Measurements from ENCODE around the gene PRSS36.

Gene PRSS36

DNA sequence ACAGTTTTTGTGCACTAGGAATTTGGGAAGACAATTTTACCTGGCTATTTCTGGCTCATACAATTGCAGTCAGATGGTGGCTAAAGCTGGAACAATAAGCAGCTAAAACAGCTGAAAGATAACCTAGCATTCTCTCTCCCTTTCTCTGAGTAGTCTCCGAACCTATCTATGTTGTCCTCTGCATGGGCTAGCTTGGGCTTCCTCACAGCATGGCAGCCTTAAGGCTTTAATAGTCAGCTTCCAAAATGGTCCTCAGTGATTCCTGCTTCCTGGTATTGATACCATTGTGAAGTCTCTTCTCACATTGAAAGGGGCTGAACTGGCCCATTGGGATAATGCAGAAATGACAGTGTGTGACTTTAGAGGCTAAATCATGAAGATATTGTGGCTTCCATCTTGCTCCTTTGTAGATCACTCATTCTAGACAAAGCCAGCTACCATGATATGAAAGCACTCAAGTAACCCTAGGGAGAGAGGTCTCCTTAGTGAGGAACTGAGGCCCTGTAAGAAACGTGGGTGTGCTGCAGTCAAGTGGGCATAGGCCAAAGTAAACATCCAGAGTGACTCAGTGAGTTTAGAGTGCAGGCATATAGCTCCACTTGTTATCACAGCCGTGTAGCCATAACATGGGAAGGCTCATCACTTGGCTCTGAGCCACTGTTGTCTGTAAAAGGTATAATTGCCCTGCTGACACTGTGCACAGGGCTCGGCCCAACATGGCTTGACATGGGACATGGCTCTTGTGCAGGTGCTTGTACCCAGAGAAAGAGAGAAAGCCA, 49.8 kb downstream of the PRSS36 start:
- no peaks in the 10 kb centered on the region for H3K27me3 ChIP-seq
- H3K4me1 ChIP-seq, result no peaks in the 10 kb centered on the region
- H3K36me3 ChIP-seq, result no peaks in the 10 kb centered on the region
- TF ChIP-seq, protein P1, sequence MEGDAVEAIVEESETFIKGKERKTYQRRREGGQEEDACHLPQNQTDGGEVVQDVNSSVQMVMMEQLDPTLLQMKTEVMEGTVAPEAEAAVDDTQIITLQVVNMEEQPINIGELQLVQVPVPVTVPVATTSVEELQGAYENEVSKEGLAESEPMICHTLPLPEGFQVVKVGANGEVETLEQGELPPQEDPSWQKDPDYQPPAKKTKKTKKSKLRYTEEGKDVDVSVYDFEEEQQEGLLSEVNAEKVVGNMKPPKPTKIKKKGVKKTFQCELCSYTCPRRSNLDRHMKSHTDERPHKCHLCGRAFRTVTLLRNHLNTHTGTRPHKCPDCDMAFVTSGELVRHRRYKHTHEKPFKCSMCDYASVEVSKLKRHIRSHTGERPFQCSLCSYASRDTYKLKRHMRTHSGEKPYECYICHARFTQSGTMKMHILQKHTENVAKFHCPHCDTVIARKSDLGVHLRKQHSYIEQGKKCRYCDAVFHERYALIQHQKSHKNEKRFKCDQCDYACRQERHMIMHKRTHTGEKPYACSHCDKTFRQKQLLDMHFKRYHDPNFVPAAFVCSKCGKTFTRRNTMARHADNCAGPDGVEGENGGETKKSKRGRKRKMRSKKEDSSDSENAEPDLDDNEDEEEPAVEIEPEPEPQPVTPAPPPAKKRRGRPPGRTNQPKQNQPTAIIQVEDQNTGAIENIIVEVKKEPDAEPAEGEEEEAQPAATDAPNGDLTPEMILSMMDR (IDR thresholded peaks at IDR 0.05; ENCODE audit: low read depth, low read length), result no peak; the same call in 1 of the 2 replicates
- no peaks in the 10 kb centered on the region for H3K9me3 ChIP-seq
- no peak for DNase-seq
- no peak overlapping the region for H3K4me3 ChIP-seq (ENCODE audit: low read depth, low read length)

DNA sequence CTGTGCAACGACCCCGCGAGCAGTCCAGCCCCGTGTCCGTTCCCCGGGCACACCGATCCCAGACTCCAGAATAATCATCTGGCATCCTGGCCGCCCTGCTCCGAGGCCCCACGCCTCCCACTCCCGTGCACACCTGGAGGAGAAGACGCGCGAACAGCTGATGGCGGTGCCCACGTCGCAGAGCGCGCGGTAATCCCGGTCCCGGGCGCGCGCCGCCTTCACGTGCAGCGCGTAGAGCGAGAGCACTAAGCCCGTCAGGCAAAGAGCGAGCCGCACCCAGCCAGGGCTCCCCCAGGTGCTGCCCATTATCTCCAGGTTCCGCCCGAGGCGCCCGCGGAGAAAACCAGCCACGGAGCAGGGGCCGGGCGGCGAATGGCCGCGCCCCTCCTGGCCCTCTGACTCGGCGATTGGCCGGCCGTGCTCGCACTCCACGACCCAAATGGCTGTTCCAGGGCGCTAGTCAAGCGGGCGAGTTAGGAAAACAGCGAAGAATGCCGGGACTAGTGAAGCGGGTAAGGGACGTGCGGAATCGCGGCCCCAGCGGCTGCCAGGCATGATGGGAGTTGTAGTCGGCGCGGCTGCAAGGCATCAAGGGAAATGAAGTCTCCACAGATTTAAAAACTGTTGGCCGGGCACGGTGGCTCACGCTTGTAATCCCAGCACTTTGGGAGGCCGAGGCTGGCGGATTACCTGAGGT, 55.3 kb downstream of the PRSS36 start, which contains the start of gene VKORC1:
TSS of gene VKORC1 (minus strand) at position 374 of the 697 bp plus-strand sequence. CDS start at position 306, 68 bp downstream.
- Histone ChIP-seq H3K4me3 (ENCODE audit: low read depth, low read length) (peak within 1 kb of the TSS; percentile 96), H3K36me3 (peaks cover 10% of the 10 kb centered on the region), H3K9me3 (no peaks in the 10 kb centered on the region), H3K4me1 (no peaks in the 10 kb centered on the region), H3K27me3 (no peaks in the 10 kb centered on the region)
- TF ChIP-seq, protein P1 (IDR thresholded peaks at IDR 0.05; ENCODE audit: low read depth, low read length), result no peak
- peak; percentile 97 for DNase-seq

DNA sequence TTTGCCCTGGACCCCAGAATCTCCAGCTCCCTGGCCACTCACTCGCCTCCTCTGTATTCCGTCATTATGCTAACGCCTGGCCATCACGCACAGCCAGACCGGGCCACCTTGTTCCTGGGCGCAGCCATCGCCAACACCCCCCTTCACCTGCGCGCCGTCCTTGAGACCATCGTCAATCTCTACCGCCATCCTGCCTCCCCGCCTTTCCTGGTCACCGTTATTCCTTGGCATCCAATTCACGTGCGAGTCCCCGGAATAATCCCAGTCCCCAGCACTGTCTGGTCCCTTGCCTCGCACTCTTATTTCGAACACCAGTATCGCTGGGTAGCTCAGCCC, 55.8 kb downstream of the PRSS36 start:
- peaks cover 10% of the 10 kb centered on the region for H3K36me3 ChIP-seq
- H3K4me1 ChIP-seq, result no peaks in the 10 kb centered on the region
- no peaks in the 10 kb centered on the region for H3K27me3 ChIP-seq
- peak overlapping the region; percentile 96 for H3K4me3 ChIP-seq (ENCODE audit: low read depth, low read length)
- TF ChIP-seq, protein P1 (IDR thresholded peaks at IDR 0.05; ENCODE audit: low read depth, low read length), result no peak
- no peak for DNase-seq
- no peaks in the 10 kb centered on the region for H3K9me3 ChIP-seq

DNA sequence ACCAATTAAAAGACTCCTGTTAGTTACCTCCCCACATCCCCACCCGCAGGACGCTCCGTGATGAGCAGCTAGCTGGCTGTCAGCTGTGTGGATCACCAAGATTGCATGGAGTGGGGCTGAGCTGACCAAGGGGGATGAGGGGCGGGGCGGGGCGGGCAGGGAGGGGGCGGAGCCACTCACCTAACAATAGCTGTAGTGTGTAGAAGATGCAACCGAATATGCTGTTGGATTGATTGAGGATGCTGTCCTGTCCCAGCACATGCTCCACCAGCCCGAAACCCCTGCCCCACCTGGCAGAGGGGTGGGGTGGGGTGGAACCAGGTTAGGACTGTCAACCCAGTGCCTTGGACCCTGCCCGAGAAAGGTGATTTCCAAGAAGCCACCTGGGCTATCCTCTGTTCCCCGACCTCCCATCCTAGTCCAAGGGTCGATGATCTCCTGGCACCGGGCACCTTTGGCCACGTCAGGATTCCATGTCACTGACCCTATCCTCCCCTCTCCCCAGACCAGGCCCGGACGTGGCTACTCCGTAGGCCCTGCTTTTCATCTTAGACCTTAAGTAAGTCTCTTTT, 56.6 kb downstream of the PRSS36 start:
- TF ChIP-seq, protein P1 (IDR thresholded peaks at IDR 0.05; ENCODE audit: low read depth, low read length), result no peak
- Histone ChIP-seq H3K4me1 (no peaks in the 10 kb centered on the region), H3K27me3 (no peaks in the 10 kb centered on the region), H3K36me3 (peaks cover 10% of the 10 kb centered on the region), H3K9me3 (no peaks in the 10 kb centered on the region), H3K4me3 (ENCODE audit: low read depth, low read length) (peak overlapping the region; percentile 96)
- DNase-seq, result peak; percentile 60

DNA sequence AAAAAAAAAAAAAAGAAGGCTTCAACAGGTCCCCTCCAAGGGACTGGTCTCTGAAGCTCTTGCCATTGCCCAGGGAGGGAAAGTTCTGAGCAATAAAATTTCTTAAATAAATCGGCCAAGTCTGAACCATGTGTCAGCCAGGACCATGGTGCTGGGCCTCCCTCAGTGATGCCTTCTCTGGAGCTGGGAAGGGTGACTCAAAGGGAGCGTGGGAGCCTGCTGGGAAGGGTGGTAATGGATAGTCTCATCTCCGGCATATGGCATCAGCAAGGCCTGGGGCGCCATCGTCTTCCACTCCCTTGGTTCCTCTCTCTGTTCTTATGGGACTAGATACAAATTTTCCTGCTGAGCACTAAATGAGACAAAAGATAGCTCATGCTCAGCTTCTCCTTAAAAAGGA, 57.5 kb downstream of the PRSS36 start:
- no peak for DNase-seq
- TF ChIP-seq, protein P1 (IDR thresholded peaks at IDR 0.05; ENCODE audit: low read depth, low read length), result no peak
- peaks cover 10% of the 10 kb centered on the region for H3K36me3 ChIP-seq

More for the DNA sequence above, 57.5 kb downstream of the PRSS36 start:
- no peaks in the 10 kb centered on the region for H3K4me1 ChIP-seq
- H3K9me3 ChIP-seq, result no peaks in the 10 kb centered on the region
- no peaks in the 10 kb centered on the region for H3K27me3 ChIP-seq
- no peak overlapping the region for H3K4me3 ChIP-seq (ENCODE audit: low read depth, low read length)
